OCI-LY7 (cell line): ENCODE results near the gene CDH23.

Experiments used
- EZH2phosphoT487 ChIP-seq: fragments of 200-600 bp; sonication (generic); IDR thresholded peaks from 2 replicates; pipeline ENCODE4 v1.6.1; 2018; ENCODE audit warnings: low read depth, borderline replicate concordance, mild to moderate bottlenecking, mixed run types, antibody characterized with exemption, low read length, moderate library complexity, mixed read lengths
- TF ChIP-seq, protein P1 (sequence below): fragments of 200-600 bp; sonication (generic); conservative IDR thresholded peaks from 2 replicates; pipeline ENCODE4 v1.5.1; 2014; ENCODE audit warnings: mild to moderate bottlenecking, antibody characterized with exemption, low read length, moderate library complexity, mixed read lengths

DNA sequence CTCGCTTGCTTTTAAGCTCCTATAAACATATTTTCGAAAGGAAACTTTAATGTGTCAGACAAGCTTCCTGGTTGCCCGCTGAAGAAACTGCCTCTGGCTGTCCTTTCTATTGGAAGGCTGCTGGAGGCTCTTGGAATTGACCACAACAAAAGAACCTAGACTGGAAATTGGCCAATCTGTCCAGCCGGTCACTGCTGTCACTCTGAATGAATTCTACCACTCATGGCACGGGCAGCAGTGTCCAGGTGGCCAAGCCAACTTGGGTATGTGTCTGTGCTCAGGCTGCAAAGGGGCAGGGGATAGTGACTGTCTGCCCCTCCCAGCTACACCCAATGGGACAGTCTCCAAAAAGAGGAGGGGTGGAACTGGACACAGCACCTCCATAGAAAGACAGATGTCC lies 57.6 kb downstream of the CDH23 start:
- TF ChIP-seq, protein P1, sequence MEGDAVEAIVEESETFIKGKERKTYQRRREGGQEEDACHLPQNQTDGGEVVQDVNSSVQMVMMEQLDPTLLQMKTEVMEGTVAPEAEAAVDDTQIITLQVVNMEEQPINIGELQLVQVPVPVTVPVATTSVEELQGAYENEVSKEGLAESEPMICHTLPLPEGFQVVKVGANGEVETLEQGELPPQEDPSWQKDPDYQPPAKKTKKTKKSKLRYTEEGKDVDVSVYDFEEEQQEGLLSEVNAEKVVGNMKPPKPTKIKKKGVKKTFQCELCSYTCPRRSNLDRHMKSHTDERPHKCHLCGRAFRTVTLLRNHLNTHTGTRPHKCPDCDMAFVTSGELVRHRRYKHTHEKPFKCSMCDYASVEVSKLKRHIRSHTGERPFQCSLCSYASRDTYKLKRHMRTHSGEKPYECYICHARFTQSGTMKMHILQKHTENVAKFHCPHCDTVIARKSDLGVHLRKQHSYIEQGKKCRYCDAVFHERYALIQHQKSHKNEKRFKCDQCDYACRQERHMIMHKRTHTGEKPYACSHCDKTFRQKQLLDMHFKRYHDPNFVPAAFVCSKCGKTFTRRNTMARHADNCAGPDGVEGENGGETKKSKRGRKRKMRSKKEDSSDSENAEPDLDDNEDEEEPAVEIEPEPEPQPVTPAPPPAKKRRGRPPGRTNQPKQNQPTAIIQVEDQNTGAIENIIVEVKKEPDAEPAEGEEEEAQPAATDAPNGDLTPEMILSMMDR = no peak
- no peak for TF ChIP-seq EZH2phosphoT487
